K562 (cell line): ENCODE data around the gene MICAL1. TPM values are rescaled to one million over a fixed set of nuclear protein-coding genes. Genes with fewer than 3 reads are reported as not detected.

Experiments
- ASH1L ChIP-seq: fragments of 450-650 bp; IDR thresholded peaks from 2 replicates; pipeline ENCODE4 v1.6.1; 2018; ENCODE audit warnings: borderline replicate concordance, mild to moderate bottlenecking, low read depth; ENCODE audit not compliant: partially characterized antibody
- BRD4 ChIP-seq: fragments of 200-600 bp; sonication (generic); IDR thresholded peaks from 2 replicates; pipeline ENCODE4 v1.6.1; 2017; ENCODE audit warnings: inconsistent platforms
- CC2D1A ChIP-seq: fragments of 450-650 bp; IDR thresholded peaks from 2 replicates; pipeline ENCODE4 v1.6.1; 2017; ENCODE audit warnings: mild to moderate bottlenecking
- ELF4 ChIP-seq: fragments of 450-650 bp; formaldehyde crosslinking; IDR thresholded peaks from 2 replicates; pipeline ENCODE4 v1.4.0; 2022; ENCODE audit warnings: missing genetic modification characterization
- ETV1 ChIP-seq: fragments of 450-650 bp; conservative IDR thresholded peaks from 2 replicates; pipeline ENCODE4 v1.6.1; 2016; ENCODE audit warnings: missing genetic modification characterization, control low read depth, low read depth, missing compliant biosample characterization
- FOXA3 ChIP-seq, 2 experiments: fragments of 450-650 bp in 1 of 2; sonication (generic) in 1 of 2; formaldehyde crosslinking; IDR thresholded peaks in 1 of 2; conservative IDR thresholded peaks in 1 of 2; 2 replicates each; pipeline versions ENCODE4 v1.4.0 to v1.8.0; 2020 to 2022; ENCODE audit warnings: mild to moderate bottlenecking in 2 of 2, missing genetic modification reagents in 1 of 2
- FUS ChIP-seq: fragments of 200-400 bp; formaldehyde crosslinking; optimal IDR thresholded peaks from 2 replicates; pipeline ENCODE3; 2017; ENCODE audit warnings: low read depth, low read length
- HNRNPLL ChIP-seq: fragments of 200-400 bp; formaldehyde crosslinking; IDR thresholded peaks from 2 replicates; pipeline ENCODE4 v1.6.1; 2017; ENCODE audit warnings: low read length, low read depth, mild to moderate bottlenecking; ENCODE audit not compliant: poor library complexity, severe bottlenecking
- JUN ChIP-seq, 2 experiments: sonication (generic) in 1 of 2; formaldehyde crosslinking in 1 of 2; IDR thresholded peaks; 2 replicates each; pipeline versions ENCODE4 v1.6.1 to v1.8.0; 2012 to 2022; ENCODE audit warnings: borderline replicate concordance in 2 of 2, mild to moderate bottlenecking in 2 of 2, improper control_type of control experiment in 1 of 2, low read depth in 1 of 2, low read length in 1 of 2, missing genetic modification reagents in 1 of 2
- MAFF ChIP-seq: IDR thresholded peaks from 2 replicates; pipeline ENCODE4 v1.6.1; 2012; ENCODE audit warnings: low read length, improper control_type of control experiment
- MAFK ChIP-seq: IDR thresholded peaks from 2 replicates; pipeline ENCODE4 v1.6.1; 2011; ENCODE audit warnings: low read length, improper control_type of control experiment
- OTX1 ChIP-seq: fragments of 450-650 bp; formaldehyde crosslinking; IDR thresholded peaks from 2 replicates; pipeline ENCODE4 v1.4.0; 2022; ENCODE audit warnings: mild to moderate bottlenecking
- POLR3A ChIP-seq: IDR thresholded peaks from 2 replicates; pipeline ENCODE4 v1.6.1; 2011; ENCODE audit warnings: borderline replicate concordance, mild to moderate bottlenecking, moderate library complexity; ENCODE audit not compliant: insufficient read length, insufficient read depth; ENCODE audit errors: extremely low read depth
- TCF7 ChIP-seq: sonication (generic); IDR thresholded peaks from 2 replicates; pipeline ENCODE4 v1.6.1; 2016; ENCODE audit warnings: antibody characterized with exemption, borderline replicate concordance
- TFAM ChIP-seq: fragments of 250-450 bp; sonication (Bioruptor Pico); conservative IDR thresholded peaks from 2 replicates; pipeline ENCODE4 v1.5.0; 2021; ENCODE audit warnings: mild to moderate bottlenecking, moderate library complexity
- TSC22D4 ChIP-seq: fragments of 450-650 bp; IDR thresholded peaks from 2 replicates; pipeline ENCODE4 v1.6.1; 2016; ENCODE audit warnings: missing genetic modification characterization, missing biosample characterization, control low read depth
- U2AF2 ChIP-seq: fragments of 200-400 bp; formaldehyde crosslinking; optimal IDR thresholded peaks from 2 replicates; pipeline ENCODE3; 2017; ENCODE audit warnings: low read depth, mild to moderate bottlenecking, low read length
- ZNF212 ChIP-seq: fragments of 450-650 bp; formaldehyde crosslinking; IDR thresholded peaks from 2 replicates; pipeline ENCODE4 v1.4.0; 2020; ENCODE audit warnings: mild to moderate bottlenecking
- ZNF324 ChIP-seq: fragments of 250-450 bp; sonication (Bioruptor Pico); IDR thresholded peaks from 2 replicates; pipeline ENCODE4 v1.4.0; 2020; ENCODE audit warnings: mild to moderate bottlenecking
- ZSCAN32 ChIP-seq: fragments of 450-650 bp; formaldehyde crosslinking; IDR thresholded peaks from 2 replicates; pipeline ENCODE4 v1.4.0; 2020; ENCODE audit warnings: mild to moderate bottlenecking, moderate library complexity
- polyA plus RNA-seq, 8 experiments: library from polyadenylated mRNA; depleted of rRNA in 4 of 8; stranded (reverse) in 5 of 8; unstranded in 3 of 8; fragments of >200 nt; fragmentation: Nextera tagmentation in 2 of 8; fragmentation: Illumina TruSeq in 1 of 8; extraction: Ambion mirVana in 2 of 8; extraction: Trizol in 1 of 8; gene quantifications; 2 replicates each; pipeline versions ENCODE4 v1.2.1 to v1.2.3, GENCODE V29; 2011 to 2014; ENCODE audit warnings: inconsistent platforms in 1 of 8, missing spikeins in 1 of 8
- total RNA-seq, 7 experiments: library from RNA; depleted of rRNA in 6 of 7; stranded (reverse); fragments of >200 nt in 6 of 7; fragmentation: Illumina TruSeq in 2 of 7; extraction: Trizol in 2 of 7; gene quantifications; 2 replicates each; pipeline versions ENCODE4 v1.2.1 to v1.2.3, GENCODE V29; 2011 to 2021; ENCODE audit warnings: low replicate concordance in 1 of 7
- TF ChIP-seq, protein P1 (sequence below): fragments of 450-650 bp; IDR thresholded peaks from 2 replicates; pipeline ENCODE4 v1.6.1; 2016; ENCODE audit warnings: antibody characterized with exemption
- TF ChIP-seq, protein P2 (sequence below): sonication (generic); formaldehyde crosslinking; IDR thresholded peaks from 2 replicates; pipeline ENCODE4 v1.8.1; 2022; ENCODE audit warnings: missing genetic modification reagents
- TF ChIP-seq, protein P3 (sequence below): sonication (generic); formaldehyde crosslinking; IDR thresholded peaks from 2 replicates; pipeline ENCODE4 v1.9.0; 2022; ENCODE audit warnings: mild to moderate bottlenecking, missing genetic modification reagents
- TF ChIP-seq, protein P4 (sequence below): fragments of 250-450 bp; sonication (Bioruptor Pico); IDR thresholded peaks from 2 replicates; pipeline ENCODE4 v1.4.0; 2020

The MICAL1 gene
- total and polyA plus RNA-seq, 9 of the 15 experiments (the other 6 are each of a cell fraction or from before 2014, with no cell fraction given), result 0.07 to 15.2 (median 7.0) TPM

DNA sequence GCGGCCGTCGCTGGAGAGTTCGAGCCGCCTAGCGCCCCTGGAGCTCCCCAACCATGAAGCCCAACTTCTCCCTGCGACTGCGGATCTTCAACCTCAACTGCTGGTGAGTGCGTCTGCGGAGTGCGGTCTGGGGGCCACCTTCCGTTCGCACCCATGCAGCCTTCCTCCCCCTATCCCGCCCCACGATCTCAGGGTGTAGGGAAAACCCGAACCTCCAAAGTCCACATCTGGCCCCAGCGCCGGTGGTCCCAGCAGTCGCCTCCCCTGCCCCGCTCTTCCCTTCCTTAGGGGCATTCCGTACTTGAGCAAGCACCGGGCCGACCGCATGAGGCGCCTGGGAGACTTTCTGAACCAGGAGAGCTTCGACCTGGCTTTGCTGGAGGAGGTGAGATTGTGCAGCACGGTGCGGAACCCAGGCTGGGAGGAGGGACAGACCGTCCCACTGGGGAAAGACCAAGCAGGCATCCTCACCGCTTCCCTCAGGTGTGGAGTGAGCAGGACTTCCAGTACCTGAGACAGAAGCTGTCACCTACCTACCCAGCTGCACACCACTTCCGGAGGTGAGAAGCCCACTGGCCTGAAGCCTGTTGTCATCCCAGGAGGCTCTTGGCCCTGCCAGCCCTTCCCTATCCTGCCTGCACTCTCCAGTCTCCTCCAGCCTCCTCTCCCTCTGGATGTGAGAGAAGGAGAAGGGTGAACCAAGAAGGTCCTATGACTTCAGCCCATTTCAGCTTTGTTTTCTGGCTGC lies 14.3 kb downstream of the MICAL1 start (continued):
- TF ChIP-seq ELF4 (CRISPR knock-in tag) (no peak), HNRNPLL (peak; percentile 77), MAFK (no peak), ETV1 (tag) (no peak), ASH1L (no peak), FOXA3 (CRISPR knock-in tag; conservative IDR thresholded peaks at IDR 0.05 in 1 of 2, IDR thresholded peaks at IDR 0.05 in 1 of 2) (no peak), OTX1 (CRISPR knock-in tag) (no peak), ZNF212 (no peak), POLR3A (no peak), JUN (IDR thresholded peaks at IDR 0.05; ENCODE audit: borderline replicate concordance, low read depth, low read length) (no peak), JUN (CRISPR knock-in tag; IDR thresholded peaks at IDR 0.05; ENCODE audit: borderline replicate concordance) (no peak), U2AF2 (no peak), ZNF324 (CRISPR knock-in tag) (no peak), TCF7 (no peak), ZSCAN32 (no peak), MAFF (no peak), CC2D1A (no peak), TSC22D4 (tag) (no peak), TFAM (CRISPR knock-in tag) (no peak), BRD4 (no peak), FUS (no peak)
- TF ChIP-seq, protein P1, sequence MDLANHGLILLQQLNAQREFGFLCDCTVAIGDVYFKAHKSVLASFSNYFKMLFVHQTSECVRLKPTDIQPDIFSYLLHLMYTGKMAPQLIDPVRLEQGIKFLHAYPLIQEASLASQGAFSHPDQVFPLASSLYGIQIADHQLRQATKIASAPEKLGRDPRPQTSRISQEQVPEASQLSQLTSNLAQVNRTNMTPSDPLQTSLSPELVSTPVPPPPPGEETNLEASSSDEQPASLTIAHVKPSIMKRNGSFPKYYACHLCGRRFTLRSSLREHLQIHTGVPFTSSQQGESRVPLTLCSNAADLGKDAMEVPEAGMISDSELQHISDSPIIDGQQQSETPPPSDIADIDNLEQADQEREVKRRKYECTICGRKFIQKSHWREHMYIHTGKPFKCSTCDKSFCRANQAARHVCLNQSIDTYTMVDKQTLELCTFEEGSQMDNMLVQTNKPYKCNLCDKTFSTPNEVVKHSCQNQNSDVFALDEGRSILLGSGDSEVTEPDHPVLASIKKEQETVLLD, result no peak
- TF ChIP-seq, protein P2, sequence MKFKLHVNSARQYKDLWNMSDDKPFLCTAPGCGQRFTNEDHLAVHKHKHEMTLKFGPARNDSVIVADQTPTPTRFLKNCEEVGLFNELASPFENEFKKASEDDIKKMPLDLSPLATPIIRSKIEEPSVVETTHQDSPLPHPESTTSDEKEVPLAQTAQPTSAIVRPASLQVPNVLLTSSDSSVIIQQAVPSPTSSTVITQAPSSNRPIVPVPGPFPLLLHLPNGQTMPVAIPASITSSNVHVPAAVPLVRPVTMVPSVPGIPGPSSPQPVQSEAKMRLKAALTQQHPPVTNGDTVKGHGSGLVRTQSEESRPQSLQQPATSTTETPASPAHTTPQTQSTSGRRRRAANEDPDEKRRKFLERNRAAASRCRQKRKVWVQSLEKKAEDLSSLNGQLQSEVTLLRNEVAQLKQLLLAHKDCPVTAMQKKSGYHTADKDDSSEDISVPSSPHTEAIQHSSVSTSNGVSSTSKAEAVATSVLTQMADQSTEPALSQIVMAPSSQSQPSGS (CRISPR knock-in tag), result no peak
- TF ChIP-seq, protein P3, sequence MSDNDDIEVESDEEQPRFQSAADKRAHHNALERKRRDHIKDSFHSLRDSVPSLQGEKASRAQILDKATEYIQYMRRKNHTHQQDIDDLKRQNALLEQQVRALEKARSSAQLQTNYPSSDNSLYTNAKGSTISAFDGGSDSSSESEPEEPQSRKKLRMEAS, result 0 out of 2 replicates have a peak, but pooled peaks have one; percentile 46
- TF ChIP-seq, protein P4, sequence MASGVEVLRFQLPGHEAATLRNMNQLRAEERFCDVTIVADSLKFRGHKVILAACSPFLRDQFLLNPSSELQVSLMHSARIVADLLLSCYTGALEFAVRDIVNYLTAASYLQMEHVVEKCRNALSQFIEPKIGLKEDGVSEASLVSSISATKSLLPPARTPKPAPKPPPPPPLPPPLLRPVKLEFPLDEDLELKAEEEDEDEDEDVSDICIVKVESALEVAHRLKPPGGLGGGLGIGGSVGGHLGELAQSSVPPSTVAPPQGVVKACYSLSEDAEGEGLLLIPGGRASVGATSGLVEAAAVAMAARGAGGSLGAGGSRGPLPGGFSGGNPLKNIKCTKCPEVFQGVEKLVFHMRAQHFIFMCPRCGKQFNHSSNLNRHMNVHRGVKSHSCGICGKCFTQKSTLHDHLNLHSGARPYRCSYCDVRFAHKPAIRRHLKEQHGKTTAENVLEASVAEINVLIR (CRISPR knock-in tag), result no peak
